Stimulated activated effector memory CD8-positive, alpha-beta T cell treated with anti-CD3 and anti-CD28 coated beads, Interleukin-12 subunit alpha, Interleukin-12 subunit beta, amount 100 ng/mL, for 72 hours (primary cell): ENCODE data around the gene RRAGC.
A peak's percentile ranks its signal among the peaks of the same experiment; 100 is the strongest.
"Not testable (repeated sequence)": the region's sequence is repeated elsewhere in the genome, so short reads cannot be mapped to it uniquely, and the experiment has no call there.

Experiments used
- ATAC-seq: fragments of 150-1000 bp; cut with Tn5 transposase; 2 replicates; pipeline ENCODE4 v1.10.0; 2021
- DNase-seq, 2 donors: peaks; one replicate each; pipeline ENCODE4 v3.0.0; 2021 to 2022; ENCODE audit warnings: low spot score in 2 of 2
- H3K27ac Mint-ChIP-seq: one replicate; pipeline ENCODE4 v1.8.0; 2022; ENCODE audit warnings: mild to moderate bottlenecking, mixed read lengths
- H3K36me3 Mint-ChIP-seq: one replicate; pipeline ENCODE4 v1.8.0; 2022; ENCODE audit warnings: mild to moderate bottlenecking, mixed read lengths
- H3K4me1 Mint-ChIP-seq: one replicate; pipeline ENCODE4 v1.8.0; 2022; ENCODE audit warnings: mixed read lengths
- H3K4me3 Mint-ChIP-seq: one replicate; pipeline ENCODE4 v1.8.0; 2022; ENCODE audit warnings: mild to moderate bottlenecking, mixed read lengths
- H3K9me3 Mint-ChIP-seq: one replicate; pipeline ENCODE4 v1.8.0; 2022; ENCODE audit warnings: mixed read lengths

Gene RRAGC

DNA sequence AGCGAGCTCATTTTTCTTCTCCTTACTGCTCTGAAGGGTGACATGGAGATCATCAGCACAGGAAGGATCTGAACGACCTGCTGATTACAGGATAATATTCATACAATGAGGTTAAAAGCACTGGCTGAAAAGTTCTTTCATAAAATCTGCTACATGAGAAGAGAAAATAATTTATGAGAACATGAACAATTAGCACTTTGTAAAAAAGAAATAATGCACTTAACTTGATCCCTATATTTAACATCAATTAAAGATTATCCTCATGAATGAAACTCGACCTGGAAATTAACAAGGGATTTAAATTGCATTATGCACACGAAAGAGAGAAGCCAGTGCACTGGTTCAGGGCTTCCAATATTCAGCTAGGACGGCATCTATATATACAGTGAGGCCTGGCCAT lies 46.6 kb downstream of the RRAGC start:
- no peaks in the 10 kb centered on the region for H3K36me3 Mint-ChIP-seq
- no peak for DNase-seq
- no peak for ATAC-seq
- H3K27ac Mint-ChIP-seq: no peak overlapping the region
- no peaks in the 10 kb centered on the region for H3K9me3 Mint-ChIP-seq
- no peaks in the 10 kb centered on the region for H3K4me1 Mint-ChIP-seq
- no peak overlapping the region for H3K4me3 Mint-ChIP-seq

DNA sequence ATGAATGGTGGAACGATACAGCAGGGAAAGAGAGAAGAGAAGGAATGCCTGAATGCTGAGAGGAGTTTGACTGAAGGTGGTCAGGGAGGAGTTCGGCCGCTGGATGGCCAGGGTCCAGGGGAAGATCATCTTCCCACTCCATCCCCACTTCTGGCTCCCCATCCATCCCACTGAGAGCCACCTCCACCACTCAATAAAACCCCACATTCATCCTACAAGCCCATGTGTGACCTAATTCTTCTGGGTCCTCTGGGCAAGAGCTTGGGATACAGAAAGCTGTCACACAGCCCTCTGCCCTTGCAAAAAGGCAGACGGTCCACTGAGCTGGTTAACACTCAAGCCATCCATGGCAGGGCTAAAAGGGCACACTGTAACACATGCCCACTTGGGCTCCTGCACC lies 48.1 kb downstream of the RRAGC start:
- not testable (repeated sequence) for H3K36me3 Mint-ChIP-seq, H3K4me3 Mint-ChIP-seq, H3K27ac Mint-ChIP-seq, DNase-seq, H3K4me1 Mint-ChIP-seq, ATAC-seq, H3K9me3 Mint-ChIP-seq

DNA sequence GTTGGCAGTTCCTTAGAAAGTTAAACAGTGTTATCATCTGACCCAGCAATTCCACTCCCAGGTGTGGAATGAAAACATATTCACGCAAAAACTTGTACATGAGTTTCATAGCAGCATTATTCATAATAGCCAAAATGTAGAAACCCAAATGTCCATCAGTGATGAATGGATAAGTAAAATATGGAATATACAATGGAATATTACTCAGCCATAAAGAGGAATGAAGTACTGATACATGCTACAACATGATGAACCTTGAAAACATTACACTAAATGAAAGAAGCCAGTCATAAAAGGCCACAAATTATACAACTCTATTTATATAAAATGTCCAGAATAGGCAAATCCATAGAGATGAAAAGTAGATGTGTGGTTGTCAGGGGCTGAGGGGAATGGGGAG lies 53.5 kb downstream of the RRAGC start:
- no peak overlapping the region for H3K4me3 Mint-ChIP-seq
- no peak for DNase-seq
- no peak for ATAC-seq
- H3K27ac Mint-ChIP-seq: no peak overlapping the region
- no peaks in the 10 kb centered on the region for H3K9me3 Mint-ChIP-seq
- no peaks in the 10 kb centered on the region for H3K4me1 Mint-ChIP-seq
- no peaks in the 10 kb centered on the region for H3K36me3 Mint-ChIP-seq

DNA sequence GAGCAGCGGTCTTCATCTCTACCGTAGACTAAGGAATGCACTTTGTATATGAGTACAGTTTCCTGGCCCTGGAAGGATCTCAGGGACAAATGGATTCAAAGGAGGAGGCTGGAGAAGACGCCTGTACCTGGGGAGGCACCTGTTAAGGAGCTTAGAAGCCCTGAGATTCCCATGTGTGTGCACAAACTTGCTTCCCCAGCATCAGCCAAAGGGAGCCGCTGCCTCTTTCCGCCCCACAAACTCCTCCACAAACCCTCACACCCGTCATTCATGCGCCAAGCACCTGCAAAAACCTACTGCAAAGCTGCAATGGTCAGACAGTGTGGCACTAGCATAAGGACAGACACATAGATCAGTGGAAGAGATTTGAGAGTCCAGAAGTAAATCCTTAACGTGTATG lies 54.5 kb downstream of the RRAGC start:
- H3K27ac Mint-ChIP-seq: no peak overlapping the region

DNA sequence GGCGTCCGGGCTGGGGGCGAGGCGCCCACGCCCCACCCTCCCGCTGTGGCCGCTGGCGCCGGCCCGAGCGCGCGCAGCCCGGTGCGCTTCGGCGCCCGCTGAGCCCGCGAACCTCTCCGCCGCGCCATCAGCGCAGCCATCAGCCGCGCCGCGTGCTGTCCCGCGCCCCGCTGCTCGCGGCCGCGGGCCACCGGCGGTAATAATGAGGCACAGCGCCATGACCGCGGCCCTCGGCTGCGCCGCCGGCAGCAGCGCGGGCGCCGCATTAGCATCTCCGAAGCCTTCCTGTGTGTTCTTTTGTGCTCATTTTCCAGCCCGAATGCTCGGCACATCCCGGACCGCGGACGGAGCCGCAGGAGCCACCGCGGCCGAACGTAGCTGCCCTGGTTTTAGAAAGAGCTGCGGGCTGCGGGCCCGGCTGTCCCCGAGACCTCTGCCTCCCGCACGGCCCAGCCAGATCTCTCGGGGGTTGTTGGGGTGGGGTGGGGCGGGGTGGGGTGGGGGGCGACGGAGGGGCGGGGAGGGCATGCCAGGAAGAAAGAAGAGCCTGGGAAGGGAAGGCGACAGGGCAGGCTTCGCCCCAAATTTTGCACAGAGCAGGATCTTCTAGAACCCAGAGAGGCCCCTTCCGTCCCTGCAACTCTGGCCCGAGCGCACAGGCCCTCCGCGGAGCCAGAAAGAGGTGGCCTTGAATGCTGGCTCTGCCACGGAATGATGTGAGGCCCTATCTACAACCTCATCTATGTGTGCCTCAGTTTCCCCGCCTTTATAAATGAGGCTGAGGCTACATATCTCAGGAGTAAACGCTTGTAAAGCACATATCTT lies 55.3 kb downstream of the RRAGC start:
- no peak overlapping the region for H3K27ac Mint-ChIP-seq
- H3K9me3 Mint-ChIP-seq: no peaks in the 10 kb centered on the region
- no peak for DNase-seq
- ATAC-seq: no peak
- H3K4me1 Mint-ChIP-seq: no peaks in the 10 kb centered on the region
- peak overlapping the region; percentile 29 for H3K4me3 Mint-ChIP-seq
- no peaks in the 10 kb centered on the region for H3K36me3 Mint-ChIP-seq

More for the DNA sequence above, 54.5 kb downstream of the RRAGC start:
- DNase-seq (no peak), ATAC-seq (no peak)
- H3K4me3 Mint-ChIP-seq: no peak overlapping the region
- no peaks in the 10 kb centered on the region for H3K36me3 Mint-ChIP-seq
- H3K4me1 Mint-ChIP-seq: no peaks in the 10 kb centered on the region
- H3K9me3 Mint-ChIP-seq: no peaks in the 10 kb centered on the region

DNA sequence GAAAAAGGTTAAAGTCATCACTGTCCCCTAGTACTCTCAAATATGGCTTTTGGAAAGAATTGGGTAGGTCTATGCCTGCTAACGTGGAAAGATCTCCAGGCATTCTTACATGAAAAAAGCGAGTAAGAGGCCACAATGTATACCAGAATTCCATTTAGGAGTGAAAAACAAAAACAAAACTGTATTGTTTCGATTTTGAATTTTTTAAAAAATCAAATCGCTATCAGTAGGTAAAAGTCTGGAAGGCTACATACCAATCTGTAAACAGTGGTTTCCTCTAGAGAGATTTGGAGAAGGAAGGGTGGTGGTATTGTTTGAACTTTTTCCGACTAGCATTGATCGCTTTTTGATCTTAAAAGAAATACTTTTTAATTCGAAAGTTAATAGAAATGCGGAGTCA lies 55.9 kb downstream of the RRAGC start:
- no peak overlapping the region for H3K27ac Mint-ChIP-seq
- H3K36me3 Mint-ChIP-seq: no peaks in the 10 kb centered on the region
- H3K9me3 Mint-ChIP-seq: no peaks in the 10 kb centered on the region
- ATAC-seq: no peak
- no peak for DNase-seq
- H3K4me1 Mint-ChIP-seq: no peaks in the 10 kb centered on the region
- H3K4me3 Mint-ChIP-seq: peak overlapping the region; percentile 29

DNA sequence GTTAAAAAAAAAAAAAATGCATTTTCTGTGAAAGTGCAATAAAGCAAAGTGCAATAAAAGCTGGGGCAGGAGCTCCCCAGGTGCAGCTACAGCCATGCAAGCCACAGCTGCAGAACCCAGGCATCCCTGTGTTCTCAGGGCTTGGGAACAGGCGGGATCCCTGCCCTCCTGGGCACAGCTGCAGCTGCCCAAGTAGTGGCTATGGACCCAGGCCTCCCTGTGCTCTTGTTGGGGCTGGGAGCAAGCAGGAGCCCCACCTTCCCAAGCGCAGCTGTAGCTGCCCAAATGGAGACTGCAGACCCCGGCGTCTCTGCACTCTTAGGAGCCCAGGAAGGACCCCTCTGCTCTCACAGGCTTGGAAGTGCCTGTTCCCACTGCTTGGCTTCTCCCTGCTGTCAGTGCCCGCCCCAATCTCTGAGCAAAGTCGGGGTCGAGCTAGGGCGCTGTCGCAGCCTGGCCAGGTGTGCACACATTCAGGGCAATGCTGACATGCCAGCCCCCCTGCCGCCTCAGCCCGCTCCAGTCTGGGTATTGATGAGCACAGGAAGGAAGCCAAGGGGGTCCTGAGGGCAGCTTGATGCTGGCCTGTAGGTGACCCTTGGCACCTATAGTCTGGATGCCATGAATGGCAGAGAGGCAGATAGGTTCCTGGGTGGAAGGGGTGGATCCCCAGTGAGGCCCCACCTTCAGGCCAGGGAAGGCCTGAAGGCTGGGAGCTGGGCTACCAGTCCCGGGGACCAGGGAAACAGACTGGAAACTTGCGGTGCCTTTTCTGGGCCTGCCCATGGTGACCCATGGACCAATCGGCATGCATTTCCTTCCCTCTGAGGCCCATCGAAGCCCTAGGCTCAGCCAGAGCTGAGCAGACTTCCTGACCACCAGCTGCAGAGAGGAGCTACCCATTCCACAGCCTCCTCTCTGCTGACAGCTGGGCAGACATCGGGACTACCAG lies 58.6 kb downstream of the RRAGC start:
- Mint-ChIP-seq H3K4me3 (no peak overlapping the region), H3K36me3 (no peaks in the 10 kb centered on the region), H3K4me1 (no peaks in the 10 kb centered on the region), H3K27ac (no peak overlapping the region), H3K9me3 (no peaks in the 10 kb centered on the region)
- ATAC-seq: no peak
- DNase-seq: no peak

DNA sequence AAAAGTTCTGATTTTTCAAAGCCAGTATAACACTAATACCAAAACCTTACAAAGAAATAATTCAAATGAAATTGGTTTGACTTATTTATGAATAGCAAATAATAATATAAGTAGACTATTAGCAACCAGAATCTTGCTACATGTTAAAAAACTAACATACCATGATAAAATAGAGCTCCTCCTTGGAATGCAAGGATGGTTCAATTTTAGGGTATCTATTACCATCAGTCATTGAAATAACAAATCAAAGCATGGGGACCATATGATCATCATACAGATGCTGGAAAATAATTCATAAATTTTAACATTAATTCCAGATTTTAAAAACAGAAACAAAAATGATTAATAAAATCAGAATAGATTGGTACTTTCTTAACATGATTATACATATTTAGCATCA lies 66.3 kb downstream of the RRAGC start:
- Mint-ChIP-seq H3K36me3 (no peaks in the 10 kb centered on the region), H3K4me3 (no peak overlapping the region), H3K4me1 (no peaks in the 10 kb centered on the region), H3K27ac (no peak overlapping the region), H3K9me3 (peaks cover 4% of the 10 kb centered on the region)
- no peak for DNase-seq
- no peak for ATAC-seq

DNA sequence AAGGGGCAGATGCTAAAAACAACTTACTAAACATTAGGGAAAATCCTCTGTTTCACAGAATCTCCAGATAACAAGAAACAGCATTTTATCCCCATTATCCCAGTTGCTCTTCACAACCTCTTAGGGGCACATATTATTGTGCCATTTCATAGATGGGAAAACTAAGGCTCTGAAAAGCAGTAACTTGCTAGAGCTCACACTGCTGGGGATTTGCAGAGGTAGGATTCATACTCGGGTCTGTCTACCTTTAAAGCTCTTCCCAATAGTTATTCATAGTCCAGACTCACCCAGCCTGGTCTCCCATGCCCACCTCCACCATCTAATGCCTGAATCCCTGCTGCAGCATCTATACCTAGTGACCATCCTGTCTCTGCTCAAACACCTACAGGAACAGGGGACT lies 67.7 kb downstream of the RRAGC start:
- no peak overlapping the region for H3K4me3 Mint-ChIP-seq
- no peaks in the 10 kb centered on the region for H3K36me3 Mint-ChIP-seq
- peaks cover 4% of the 10 kb centered on the region for H3K9me3 Mint-ChIP-seq
- ATAC-seq (no peak), DNase-seq (no peak)
- H3K4me1 Mint-ChIP-seq: no peaks in the 10 kb centered on the region
- H3K27ac Mint-ChIP-seq: no peak overlapping the region

DNA sequence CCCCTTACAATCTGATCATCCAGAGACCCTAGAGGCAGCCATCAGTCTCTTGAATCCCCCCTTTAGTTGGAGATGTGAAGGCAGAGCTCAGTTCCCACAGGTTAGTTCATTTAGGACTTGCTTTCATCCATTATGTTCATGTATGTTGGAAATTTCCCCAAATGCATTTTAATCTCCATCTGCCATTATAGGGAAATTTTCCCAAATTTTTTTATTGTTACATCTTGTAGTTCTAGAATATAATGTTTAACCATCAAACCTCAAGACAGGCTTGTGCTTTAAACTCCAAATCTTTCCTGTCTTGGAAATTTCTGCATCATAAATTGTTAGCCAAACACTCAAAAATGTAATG lies 68.4 kb downstream of the RRAGC start:
- DNase-seq: no peak
- Mint-ChIP-seq H3K27ac (no peak overlapping the region), H3K4me3 (no peak overlapping the region), H3K9me3 (peaks cover 4% of the 10 kb centered on the region), H3K4me1 (no peaks in the 10 kb centered on the region), H3K36me3 (no peaks in the 10 kb centered on the region)
- ATAC-seq: no peak

DNA sequence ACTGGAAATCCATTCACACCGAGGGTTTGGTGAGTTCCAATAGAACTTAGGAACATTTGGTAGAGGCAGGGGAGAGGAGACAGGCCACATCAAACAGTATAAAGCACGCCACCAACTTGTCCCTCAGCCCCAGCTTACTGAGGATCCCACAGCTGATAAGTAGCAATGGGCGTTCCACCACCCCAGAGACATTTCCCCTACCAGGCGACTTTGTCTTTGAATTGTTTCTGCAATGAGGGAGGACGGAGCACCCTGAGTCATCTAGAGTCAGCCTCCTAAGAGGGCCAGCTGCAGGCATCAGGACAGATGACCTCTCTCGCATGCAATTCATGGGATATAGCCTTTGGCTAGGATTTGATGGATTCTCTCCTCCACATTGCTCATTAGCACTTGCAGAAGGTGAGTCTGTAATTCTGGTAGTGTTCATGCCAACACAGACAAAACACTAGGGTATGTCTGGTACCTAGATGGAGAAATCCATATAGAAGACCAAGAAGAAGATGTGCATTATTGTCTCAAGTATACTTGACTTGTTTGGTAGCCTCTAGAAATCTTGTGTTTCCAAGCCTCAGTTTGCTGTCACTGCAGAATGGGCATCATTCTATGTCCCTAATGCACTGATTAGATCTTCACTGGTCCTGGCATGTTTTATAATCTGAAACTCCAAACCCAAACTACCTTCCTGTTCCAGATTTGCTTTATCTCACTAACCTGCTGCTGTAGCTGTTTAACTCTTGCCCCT lies 69.0 kb downstream of the RRAGC start:
- Mint-ChIP-seq H3K4me1 (no peaks in the 10 kb centered on the region), H3K27ac (no peak overlapping the region), H3K4me3 (no peak overlapping the region), H3K9me3 (peaks cover 4% of the 10 kb centered on the region), H3K36me3 (no peaks in the 10 kb centered on the region)
- DNase-seq (no peak), ATAC-seq (no peak)

DNA sequence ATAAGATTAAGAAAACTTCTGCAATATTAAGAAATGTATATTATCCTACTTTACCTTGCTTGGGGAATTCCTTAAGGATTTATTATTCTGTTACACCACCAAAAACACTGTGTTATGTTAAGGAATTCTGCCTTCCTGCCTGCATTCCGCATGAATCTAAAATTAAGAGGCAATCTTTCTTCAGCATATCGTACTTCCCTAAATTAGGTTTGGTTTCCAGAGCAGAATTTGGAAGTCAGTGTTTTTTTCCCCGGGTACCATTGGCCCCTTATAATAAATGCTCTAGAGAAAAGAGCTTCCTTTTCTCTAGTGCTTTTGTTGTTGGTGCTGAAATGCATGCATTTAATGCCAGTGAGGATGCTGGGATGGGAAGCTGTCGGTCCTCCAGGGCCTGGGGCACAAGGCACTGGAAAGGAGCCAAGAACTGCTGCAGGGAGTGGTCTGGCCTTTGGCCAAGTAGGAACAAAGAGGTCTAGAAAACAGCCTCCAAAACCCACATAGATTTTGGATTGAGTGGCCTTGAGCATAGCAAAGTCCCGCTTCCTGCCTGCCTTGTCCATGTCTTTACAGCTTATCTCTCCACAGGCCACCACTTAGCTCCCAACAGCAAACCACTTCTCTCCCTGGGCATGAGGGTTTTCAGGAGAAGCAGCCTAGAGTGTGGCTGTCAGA lies 69.9 kb downstream of the RRAGC start:
- no peak for DNase-seq
- no peaks in the 10 kb centered on the region for H3K4me1 Mint-ChIP-seq
- no peak overlapping the region for H3K27ac Mint-ChIP-seq
- H3K36me3 Mint-ChIP-seq: no peaks in the 10 kb centered on the region
- H3K4me3 Mint-ChIP-seq: no peak overlapping the region
- H3K9me3 Mint-ChIP-seq: peaks cover 4% of the 10 kb centered on the region
- no peak for ATAC-seq

DNA sequence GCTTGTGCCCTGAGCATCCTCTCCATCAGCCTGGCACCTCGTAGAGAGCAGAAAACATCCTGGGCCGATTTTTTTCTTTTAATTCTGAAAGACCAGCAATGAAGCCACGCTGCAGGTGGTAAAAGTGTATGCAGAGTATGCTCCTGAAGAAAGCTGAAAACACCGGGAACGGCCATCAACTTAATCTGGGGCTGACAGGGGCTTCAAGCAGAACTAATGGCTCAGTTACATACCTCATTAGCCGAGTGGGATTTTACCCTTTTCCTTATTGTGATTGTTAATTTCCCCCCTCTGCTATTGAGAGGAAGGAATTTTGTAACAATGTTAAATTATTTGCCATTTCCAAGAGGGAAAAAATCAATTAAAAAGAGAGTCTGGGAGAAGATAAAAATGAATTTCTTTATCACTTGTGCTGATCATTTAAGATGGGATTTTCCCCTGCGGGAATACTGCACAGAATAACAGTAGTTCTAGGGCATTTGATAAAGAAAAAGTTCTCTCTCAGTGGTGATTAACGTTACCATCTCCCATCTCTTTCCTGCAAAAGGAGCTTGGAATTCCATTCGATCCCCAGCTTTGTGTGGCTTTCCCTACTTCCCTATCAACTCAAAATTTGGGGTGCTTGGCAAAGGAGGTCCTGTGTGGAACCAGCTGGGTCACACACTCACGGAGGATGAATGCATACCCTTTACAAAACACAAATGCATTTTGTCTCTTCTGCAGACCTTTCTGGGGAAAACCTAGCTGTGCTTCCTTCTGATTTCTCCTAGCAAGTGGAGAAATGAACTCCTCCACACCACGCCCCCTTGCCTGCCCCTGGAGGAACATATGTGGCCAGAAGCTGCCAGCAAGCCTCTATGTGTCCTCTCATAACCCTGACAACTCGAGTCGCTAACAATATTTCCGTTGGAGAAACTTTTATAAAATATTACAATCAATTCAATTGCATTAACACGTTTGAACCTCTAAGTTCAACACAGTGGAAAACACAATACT lies 70.9 kb downstream of the RRAGC start:
- no peaks in the 10 kb centered on the region for H3K9me3 Mint-ChIP-seq
- no peak overlapping the region for H3K27ac Mint-ChIP-seq
- ATAC-seq (no peak), DNase-seq (no peak)
- H3K4me1 Mint-ChIP-seq: no peaks in the 10 kb centered on the region
- H3K36me3 Mint-ChIP-seq: no peaks in the 10 kb centered on the region
- H3K4me3 Mint-ChIP-seq: no peak overlapping the region
